Ovary (tissue), 3 donors: ENCODE measurements around the gene SNX24.

Source experiments
- POLR2A ChIP-seq: fragments of 450-650 bp; IDR thresholded peaks from one replicate; pipeline ENCODE4 v1.6.1; 2017; ENCODE audit warnings: antibody characterized with exemption, mild to moderate bottlenecking, moderate library complexity
- TF ChIP-seq, protein P1 (sequence below), 3 donors: fragments of 450-650 bp in 2 of 3; fragments of 200-600 bp in 1 of 3; IDR thresholded peaks; one replicate each; pipeline versions ENCODE4 v1.5.1 to v1.8.0; 2016 to 2022; ENCODE audit warnings: antibody characterized with exemption in 3 of 3, mild to moderate bottlenecking in 1 of 3
- donor health status: DM: no; HTN: no; CAD: no.

DNA sequence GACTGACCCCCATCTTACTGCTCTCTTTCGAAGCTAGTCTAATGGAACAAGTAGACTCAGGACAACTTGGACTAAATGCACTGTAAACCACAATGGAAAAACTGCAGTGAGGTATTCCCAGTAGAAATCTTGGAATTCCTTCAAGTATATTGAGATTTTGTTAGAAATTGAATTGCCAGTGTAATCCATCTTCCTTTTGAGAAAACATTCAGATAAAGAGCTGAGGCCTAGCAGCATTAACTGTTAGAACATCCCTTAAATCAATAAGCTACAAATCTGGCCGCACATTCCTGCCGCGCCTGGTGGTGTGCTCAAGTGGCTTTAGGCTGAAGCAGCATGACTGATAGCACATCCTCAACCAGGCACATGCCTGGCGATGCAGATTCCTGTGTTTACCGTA, 161.8 kb downstream of the SNX24 start:
- TF ChIP-seq, protein P1, sequence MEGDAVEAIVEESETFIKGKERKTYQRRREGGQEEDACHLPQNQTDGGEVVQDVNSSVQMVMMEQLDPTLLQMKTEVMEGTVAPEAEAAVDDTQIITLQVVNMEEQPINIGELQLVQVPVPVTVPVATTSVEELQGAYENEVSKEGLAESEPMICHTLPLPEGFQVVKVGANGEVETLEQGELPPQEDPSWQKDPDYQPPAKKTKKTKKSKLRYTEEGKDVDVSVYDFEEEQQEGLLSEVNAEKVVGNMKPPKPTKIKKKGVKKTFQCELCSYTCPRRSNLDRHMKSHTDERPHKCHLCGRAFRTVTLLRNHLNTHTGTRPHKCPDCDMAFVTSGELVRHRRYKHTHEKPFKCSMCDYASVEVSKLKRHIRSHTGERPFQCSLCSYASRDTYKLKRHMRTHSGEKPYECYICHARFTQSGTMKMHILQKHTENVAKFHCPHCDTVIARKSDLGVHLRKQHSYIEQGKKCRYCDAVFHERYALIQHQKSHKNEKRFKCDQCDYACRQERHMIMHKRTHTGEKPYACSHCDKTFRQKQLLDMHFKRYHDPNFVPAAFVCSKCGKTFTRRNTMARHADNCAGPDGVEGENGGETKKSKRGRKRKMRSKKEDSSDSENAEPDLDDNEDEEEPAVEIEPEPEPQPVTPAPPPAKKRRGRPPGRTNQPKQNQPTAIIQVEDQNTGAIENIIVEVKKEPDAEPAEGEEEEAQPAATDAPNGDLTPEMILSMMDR (IDR thresholded peaks at IDR 0.05), result no peak
- TF ChIP-seq POLR2A, result no peak
